GM21515 (cell line): ENCODE results near the gene FAS.

Experiments used
- ATAC-seq: cut with Tn5 transposase; IDR thresholded peaks from one replicate; pipeline ENCODE4 v1.9.1; 2021; ENCODE audit not compliant: unreplicated experiment

The FAS gene

DNA sequence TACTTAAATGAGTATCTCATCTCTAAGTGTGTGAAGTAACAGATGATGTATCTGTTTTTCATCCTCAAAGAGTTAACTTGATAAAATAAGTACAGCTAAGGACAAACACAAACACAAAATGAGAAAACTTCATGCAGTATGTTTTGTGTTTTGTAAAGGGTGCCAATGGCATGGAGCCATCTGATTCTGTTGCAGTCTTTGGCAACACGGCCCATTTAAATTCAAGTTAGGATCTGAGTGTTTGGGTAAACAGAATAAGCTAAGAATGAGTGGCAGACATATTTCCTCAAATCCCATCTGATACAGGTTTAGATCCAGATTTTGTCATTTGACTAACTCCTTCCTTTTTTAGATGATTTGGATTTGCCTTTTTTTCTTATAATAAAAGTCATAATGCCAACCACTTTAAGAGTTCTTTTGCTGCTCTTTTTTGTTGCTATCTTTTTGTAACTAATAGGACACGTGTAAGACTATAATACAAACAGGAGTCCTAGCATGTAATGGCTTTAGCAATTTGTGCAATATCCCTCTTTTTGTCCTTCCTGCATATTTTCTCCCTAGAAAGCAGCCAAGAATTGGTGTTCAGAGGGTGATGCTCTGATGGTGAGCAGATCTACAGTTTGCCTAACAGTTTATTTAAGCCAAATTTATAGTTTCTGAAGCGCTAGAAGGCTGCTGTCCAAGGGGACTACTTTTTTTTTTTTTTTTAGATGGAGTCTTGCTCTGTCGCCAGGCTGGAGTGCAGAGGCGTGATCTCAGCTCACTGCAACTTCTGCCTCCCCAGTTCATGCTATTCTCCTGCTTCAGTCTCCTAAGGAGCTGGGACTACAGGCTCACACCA is 19.2 kb upstream of the FAS start:
- no peak for ATAC-seq

DNA sequence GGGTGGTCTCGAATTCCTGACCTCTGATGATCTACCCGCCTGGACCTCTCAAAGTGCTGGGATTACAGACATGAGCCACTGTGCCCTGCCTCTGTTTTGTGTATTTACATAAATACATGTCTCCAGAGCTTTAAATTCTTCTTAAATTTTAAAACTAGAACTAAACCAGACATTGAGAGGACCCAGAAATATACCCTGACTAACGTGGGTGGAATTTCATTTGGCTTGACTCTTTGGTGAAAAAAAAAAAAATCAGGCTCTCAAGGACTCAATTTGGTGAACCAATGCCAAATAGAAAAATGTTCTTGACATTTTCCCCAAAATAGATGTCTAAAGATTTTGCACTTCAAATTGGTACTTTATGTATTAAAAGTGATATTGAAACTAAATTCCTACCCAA is 16.6 kb upstream of the FAS start:
- no peak for ATAC-seq

DNA sequence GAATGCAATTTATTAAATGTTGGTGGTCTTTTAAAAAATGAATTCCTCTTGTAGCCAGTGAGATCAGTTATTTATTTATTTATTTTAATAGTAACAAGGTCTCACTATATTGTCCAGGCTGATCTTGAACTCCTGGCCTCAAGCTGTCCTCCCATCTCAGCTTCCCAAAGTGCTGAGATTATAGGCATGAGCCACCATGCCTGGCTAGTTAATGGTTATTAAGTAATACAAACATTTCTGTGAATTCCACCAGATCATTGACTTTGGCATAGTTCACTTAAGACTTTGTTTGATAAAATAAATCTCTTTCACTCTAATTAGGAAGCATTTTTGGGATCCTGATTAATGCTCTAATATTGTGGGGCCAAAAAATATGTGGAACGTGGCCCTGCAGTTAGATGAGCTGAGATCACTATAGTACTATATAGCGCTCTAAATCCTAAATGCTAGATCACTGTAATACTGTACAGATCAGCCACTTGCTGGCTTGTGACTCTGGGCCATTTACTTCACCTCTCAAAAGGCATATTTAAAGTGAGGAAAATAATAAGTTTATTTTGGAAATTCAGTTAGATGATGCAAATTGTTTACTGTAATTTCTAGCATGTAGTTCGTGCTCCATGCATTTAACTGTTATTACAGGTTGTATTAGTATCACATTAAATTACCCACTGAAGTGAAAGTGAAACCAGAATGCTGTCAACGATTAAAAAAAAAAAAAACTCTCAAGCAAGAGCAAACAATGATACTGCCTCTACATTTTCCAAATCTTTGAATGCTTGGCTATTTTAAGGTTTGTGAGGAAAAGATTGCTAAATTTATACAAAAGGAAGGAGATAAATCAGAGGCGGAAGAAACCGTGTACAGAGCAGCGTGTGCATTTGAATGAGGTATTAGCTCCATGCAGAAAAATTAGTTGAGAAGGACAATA is 15.9 kb upstream of the FAS start:
- no peak for ATAC-seq

DNA sequence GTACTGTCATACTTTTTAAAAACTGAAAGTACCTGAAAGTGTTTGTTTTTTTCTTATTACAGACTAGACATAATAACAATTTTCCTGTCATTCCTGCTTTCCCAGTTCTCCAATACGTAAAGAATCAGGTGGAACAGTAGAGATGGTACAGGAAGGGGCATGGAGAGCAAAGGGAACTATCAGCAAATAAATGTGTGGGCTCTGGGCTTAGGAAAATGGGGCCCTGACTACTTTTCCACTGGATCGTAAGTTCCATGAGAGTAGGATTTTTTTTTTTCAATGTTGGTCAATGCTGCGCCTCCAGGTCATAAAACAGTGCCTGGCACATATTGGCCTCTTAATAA is 15.2 kb upstream of the FAS start:
- ATAC-seq: no peak

DNA sequence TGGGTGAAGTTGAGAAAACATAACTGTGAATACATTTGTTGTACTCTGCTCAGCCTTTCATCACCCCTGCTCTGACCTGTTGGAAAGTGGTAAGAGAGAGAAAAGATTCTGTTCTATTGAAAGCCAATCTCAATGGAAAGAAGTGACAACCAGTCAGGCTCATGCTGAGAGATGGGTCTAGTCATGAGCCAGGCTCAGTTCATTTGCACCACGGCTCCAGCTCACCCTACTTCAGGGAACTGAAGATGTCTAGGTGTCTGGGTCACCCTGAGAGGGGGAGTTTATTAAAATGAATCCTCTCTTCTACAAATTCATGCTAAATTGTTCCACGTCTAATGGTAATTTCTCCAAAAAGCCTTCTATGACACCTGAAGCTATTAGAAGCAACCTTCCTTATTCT is 12.1 kb upstream of the FAS start:
- no peak for ATAC-seq

DNA sequence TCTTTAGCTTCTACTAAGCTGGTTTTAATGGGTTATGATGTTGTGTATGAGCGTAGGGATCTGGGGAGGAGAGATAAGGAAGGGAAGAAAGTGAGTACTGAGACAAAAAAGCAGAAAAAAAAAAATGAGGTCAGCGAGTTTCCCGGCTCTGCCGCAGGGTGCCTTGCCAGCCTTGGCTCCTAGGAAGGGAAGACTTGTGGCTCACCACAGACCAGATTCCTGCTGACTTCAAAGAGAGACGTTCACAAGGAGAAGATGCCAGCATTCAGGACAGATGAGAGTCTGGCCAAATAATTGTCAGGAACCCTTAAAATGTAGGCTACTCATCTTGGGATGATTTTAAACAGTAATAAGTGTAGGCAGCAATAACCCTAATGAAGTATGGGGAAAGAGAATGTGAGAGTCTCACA is 11.4 kb upstream of the FAS start:
- no peak for ATAC-seq

DNA sequence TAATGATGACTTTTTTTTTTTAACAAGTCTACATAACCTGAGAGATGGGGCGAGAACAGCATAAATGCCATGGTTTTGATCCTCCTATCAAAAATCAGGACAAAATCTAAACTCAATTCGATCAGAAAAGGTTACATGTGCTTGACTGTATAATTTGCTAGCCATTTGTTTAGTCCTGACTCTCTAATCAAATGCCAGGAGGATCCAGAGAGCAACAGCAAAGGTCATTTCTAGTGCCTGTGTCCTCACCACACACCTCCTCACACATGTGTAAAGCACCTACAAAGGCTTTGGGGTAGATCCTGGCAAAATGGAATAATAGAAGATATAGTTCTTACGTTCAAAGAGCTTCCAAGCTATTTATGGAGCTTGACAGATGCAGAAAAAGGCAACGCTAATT is 11.0 kb upstream of the FAS start:
- ATAC-seq: no peak

DNA sequence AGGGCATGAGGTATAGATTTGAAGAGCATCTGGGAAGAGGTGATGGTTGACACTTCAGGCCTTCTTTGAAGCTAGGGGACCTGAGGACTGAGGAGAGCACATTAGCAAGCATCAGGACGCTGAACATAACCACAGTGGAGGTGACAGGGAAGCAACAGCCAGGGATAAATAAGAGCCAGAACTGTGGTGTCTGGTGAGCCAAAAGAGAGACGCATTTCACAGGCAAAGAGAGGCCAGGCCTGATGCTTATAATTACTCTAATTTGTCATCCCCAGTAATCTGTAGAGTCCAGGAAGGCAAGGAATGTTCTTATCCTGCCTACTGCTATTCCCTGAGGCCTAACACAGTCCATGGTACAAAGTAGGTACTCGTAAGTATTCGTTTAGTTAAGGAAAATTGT is 10.4 kb upstream of the FAS start:
- no peak for ATAC-seq

DNA sequence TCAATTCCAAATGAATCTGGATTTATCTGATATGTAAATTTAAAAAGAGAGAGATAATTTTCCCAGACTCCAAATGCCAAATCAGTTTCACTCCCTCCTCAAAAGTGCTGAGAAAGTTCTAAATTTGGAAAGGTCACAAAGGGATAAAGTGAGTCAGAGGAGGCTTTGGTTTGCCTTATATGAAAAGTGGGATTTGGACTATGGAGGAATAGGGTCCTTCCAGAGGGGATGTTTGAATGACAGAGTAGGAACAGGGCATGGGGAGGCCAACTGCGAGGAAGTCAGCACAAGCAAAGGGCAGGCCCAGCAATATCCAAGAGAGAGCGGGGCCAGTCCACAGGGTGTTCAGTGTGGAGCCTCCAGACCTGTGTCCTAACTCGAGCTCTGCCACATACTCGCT is 9.8 kb upstream of the FAS start:
- no peak for ATAC-seq

DNA sequence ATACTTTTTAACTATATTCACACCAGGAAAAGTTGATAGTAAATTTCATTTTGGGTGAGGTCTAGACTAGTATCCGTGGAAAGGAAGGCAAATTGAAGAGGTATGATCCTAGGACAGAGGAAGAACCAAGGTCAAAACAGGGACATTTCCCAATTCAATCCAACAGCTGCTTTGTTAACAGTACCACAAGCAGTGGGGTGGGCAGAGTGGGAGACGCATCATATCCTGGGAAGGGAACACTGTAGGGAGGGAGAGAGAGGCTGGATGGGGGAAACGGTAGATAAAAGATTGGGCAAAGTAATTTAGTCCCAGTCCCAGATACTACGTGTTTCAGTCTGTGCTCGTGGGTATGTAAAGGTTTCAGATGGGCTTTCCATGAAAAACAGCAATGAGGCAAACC is 9.2 kb upstream of the FAS start:
- no peak for ATAC-seq

DNA sequence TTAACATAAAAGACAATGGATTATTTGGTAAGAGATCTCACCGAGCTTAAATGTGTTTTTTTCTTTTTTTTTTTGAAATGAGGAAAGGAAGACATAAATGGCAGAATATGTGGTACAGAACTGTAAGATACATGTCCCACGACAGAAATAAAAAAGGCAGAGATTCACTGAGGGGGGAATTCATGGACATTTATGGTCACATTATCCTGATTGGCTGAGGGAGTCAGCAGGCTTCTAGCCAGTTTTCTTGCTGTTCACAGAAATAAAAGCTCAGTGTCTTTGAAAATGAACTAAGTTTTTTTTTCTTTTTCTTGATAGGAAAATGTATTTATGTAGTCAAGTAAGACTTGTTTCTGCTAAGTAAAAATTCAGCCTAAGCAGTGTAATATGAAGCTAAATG is 8.2 kb upstream of the FAS start:
- no peak for ATAC-seq

DNA sequence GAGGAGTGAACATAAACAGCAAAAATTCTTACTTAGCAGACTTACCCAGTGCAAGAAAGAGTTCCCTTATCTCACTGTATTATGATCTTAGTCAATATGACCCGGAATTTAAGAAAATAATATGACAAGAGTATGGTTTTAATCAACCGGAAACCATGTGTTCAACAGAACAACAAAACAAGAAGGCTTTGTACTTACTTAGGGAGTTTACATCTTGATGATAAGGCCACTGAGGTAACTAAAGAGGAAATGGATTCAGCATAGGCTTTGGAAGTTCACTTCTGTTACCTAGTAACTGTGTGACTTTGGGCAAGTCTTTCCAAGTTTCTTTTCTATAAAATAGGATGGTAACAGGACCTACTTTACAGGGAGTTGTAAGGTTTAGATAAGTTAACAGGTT is 7.4 kb upstream of the FAS start:
- ATAC-seq: no peak

DNA sequence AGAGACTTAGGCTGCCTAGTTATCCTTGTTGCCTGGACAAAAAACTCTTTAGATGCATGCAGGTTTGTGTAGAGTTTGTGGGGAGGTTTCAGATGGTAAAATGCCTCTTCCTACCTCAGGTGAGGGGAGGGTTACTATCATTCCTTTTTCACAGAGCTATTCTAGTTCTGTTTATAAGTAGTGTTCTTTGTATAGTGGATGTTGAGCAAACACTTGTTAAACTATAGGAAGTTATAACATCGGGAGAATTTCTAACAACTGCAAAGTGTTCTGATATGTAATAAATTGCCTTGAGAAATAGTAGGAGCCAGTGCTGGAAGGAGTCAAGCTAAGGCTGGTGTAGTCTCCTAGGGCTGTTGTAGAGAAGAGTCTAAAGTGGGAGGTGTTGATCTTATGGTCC is 6.7 kb upstream of the FAS start:
- ATAC-seq: no peak

DNA sequence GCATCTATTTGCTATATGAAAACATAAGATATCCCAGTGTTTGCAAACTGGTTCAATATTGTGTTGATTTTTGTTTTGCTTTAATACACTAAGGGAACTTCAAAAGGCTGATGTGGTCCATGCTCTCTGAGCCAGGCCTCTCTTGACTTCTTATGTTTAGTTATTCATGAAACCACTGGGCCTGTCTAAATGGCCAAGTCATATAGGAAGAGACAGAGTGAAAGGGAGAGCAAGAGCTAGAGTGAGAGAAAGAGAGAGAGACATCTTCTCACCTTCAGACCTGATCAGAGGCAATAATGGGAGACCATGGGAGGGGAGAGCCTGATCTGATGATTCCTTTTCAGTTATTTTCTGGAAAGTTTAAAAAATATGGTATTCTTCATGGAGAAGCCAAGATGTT is 6.1 kb upstream of the FAS start:
- ATAC-seq: no peak

DNA sequence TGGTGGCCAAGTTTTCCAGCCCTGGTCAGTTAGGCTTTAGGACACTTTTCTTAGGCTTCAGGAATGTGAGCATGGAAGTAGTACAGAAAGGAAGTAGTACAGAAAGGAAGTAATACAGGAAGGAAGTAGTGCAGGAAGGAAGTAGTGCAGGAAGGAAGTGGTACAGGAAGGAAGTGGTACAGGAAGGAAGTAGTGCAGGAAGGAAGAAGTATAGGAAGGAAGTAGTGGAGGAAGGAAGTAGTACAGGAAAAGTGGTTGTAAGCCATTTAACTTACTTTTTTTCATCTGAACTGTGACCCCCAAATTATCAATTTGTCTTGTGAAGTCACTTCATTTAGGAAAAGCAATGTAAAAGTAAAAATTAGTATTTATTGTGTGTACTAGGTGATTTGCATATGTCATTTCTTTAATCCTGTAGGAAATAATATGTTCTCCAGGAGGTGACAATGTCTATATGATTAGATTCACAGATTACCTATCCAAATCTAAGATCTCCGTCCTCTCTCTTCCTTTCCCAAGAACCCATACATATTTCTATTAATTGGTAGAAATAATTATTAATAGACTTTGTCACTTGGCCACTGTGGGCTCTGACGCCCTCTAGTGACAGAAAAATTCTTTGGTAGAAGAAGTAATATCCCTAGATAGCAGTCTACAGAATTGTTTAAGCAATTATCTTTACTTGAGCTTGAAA is 3.9 kb upstream of the FAS start:
- no peak for ATAC-seq

DNA sequence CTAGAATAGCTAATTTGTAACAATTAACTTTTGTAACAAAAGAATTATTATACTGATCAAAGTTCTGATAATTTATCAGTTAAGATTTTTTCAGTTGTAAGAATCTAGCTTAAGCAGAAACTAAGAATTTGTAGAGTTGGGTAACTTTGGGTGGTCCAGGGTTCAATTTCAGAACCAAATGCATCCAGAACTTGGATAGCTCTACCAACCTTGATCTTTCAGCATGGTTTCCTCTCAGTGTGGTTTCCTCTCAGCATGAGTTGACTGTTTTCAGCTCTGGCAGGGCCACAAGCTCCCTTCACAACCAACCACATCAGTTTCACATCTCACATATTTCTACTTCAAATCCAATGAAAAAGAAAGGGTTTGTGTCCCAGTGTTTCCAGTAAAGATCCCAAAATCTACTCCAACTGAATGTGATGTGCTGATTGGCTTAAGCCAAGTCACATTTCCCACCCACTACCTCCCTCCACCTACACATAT is 3.3 kb upstream of the FAS start:
- no peak for ATAC-seq

DNA sequence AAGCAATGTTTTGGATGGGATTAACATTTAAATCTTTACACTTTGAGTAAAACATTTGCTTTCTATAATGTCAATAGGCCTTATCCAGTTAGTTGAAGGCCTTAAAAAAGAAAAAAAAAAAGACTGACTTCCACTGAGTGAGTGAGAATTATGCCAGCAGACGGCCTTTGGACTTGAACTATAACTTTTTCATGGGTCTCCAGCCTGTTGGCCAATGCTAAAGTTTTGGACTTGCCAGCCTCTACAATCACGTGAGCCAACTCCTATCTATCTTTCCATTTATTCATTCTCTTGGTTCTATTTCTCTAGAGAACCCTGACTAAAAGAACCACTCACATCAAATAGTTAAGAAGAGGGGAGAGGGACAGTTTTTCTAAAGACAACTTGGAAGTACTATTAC is 2.8 kb upstream of the FAS start:
- ATAC-seq: no peak

DNA sequence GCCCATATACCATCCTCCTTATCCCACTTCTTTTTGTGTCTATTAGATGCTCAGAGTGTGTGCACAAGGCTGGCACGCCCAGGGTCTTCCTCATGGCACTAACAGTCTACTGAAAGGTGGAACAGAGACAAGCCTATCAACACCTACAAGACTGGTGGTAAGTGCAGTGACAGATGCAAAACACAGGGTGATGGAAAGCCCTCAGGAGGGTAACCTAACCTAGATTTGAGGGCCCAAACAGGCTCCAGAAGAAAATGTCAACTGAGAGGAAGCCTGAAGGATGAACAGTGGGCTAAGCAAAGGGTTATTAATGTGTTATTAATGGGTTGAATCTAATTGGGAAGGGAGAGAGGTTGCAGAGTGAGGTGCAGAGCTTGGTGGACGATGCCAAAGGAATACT is 1.2 kb upstream of the FAS start:
- no peak for ATAC-seq

DNA sequence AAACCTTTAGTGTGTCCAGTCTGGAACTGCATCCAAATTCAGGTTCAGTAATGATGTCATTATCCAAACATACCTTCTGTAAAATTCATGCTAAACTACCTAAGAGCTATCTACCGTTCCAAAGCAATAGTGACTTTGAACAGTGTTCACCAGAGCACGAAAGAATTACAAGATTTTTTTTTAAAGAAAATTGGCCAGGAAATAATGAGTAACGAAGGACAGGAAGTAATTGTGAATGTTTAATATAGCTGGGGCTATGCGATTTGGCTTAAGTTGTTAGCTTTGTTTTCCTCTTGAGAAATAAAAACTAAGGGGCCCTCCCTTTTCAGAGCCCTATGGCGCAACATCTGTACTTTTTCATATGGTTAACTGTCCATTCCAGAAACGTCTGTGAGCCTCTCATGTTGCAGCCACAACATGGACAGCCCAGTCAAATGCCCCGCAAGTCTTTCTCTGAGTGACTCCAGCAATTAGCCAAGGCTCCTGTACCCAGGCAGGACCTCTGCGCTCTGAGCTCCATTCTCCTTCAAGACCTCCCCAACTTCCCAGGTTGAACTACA is 694 bp upstream of the FAS start:
- ATAC-seq: peak; percentile 4

DNA sequence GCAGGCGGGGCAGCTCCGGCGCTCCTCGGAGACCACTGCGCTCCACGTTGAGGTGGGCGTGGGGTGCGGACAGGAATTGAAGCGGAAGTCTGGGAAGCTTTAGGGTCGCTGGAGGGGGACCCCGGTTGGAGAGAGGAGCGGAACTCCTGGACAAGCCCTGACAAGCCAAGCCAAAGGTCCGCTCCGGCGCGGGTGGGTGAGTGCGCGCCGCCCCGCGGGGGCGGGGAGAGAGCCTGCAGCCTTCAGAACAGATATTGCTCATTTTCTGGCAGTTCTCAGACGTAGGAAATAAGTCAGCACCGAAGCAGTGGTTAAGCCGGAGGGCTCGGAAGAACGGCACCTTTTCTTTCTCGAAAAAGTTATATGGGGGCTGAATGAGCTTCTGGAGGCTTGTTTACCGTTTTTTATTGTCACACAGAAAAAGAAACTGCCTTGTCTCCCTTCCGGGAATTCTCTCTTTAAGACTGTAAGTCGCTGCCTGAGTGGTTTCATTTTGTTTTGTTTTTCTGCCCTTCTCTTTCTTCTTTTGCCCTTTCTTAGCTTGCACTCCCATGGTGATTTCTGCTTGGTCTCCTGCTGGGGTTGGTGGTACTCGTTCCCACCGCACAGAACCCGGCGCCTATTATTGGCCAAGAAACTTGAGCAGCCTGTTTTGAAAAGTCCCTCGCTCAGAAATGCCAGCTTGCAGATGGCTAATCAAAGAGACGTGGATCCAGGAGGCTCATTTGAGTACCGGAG is 732 bp downstream of the FAS start:
- peak; percentile 34 for ATAC-seq

DNA sequence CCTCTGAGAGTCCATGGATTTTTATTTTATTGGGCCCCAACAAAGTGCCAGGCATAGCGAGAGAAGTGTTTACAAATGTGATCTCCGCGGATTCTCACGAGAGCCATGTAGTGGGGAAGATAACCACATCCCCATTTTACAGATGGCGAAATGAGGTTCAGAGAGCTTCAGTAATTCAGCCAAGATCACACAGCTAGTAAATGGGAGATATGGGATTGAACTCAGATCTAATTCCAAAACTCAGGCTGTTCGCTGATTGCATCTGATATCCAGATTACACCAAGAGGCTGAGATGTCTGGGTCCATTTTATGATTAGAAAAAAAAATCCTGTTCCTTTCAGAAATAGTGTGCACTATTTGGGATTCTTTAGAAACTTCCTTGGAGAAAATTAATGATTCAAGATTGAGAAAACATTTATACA is 1.3 kb downstream of the FAS start:
- ATAC-seq: no peak
